ENCODE results near the gene PLA2G4B.

GRCh38 chr15:41881920-41882688 is 43.5 kb downstream of the PLA2G4B start:
- TF ChIP-seq CTCF (IDR thresholded peaks at IDR 0.05 in 4 of 5, conservative IDR thresholded peaks at IDR 0.05 in 1 of 5) (no peak), POLR2A (IDR thresholded peaks at IDR 0.05) (no peak)
